ENCODE data around the gene NRTN. TPM values are rescaled to one million over a fixed set of nuclear protein-coding genes. Genes with fewer than 3 reads are reported as not detected.
"Not testable (repeated sequence)": the region's sequence is repeated elsewhere in the genome, so short reads cannot be mapped to it uniquely, and the experiment has no call there.

Gene NRTN
- total RNA-seq = not detected

- DNase-seq = peak; percentile 35
Observed at GRCh38 chr19:5804516-5805461, at the start of gene NRTN. Gene NRTN, plus strand, starts transcription at chr19:5805067. Its CDS starts 19,099 bp downstream, at chr19:5824166.

GRCh38 chr19:5762608-5763217 lies 42.2 kb upstream of the NRTN start:
- no peak for DNase-seq

- no peak for DNase-seq
Observed at GRCh38 chr19:5765220-5765619, 39.6 kb upstream of the NRTN start.

- DNase-seq = no peak
Observed at GRCh38 chr19:5767949-5768348, 36.9 kb upstream of the NRTN start.

- DNase-seq = no peak
Observed at GRCh38 chr19:5772416-5772815, 32.5 kb upstream of the NRTN start.

- no peak for DNase-seq
Observed at GRCh38 chr19:5773276-5773675, 31.6 kb upstream of the NRTN start.

- DNase-seq = no peak
Observed at GRCh38 chr19:5774921-5775320, 29.9 kb upstream of the NRTN start.

- no peak for DNase-seq
Observed at GRCh38 chr19:5775668-5776309, 29.1 kb upstream of the NRTN start.

GRCh38 chr19:5778402-5778801 lies 26.5 kb upstream of the NRTN start:
- no peak for DNase-seq

- not testable (repeated sequence) for DNase-seq
Observed at GRCh38 chr19:5780916-5781315, 24.0 kb upstream of the NRTN start.

GRCh38 chr19:5782322-5782721 lies 22.5 kb upstream of the NRTN start:
- no peak for DNase-seq

GRCh38 chr19:5782945-5783919 lies 21.6 kb upstream of the NRTN start:
- DNase-seq = no peak

- DNase-seq = no peak
Observed at GRCh38 chr19:5784581-5785147, 20.2 kb upstream of the NRTN start, which contains the start of gene PRR22. Gene PRR22, minus strand, starts transcription at chr19:5784746. Its CDS starts 86 bp downstream, at chr19:5784660.

- DNase-seq = no peak
Observed at GRCh38 chr19:5785423-5785822, 19.4 kb upstream of the NRTN start.

GRCh38 chr19:5786593-5787408 lies 18.1 kb upstream of the NRTN start:
- DNase-seq = no peak

GRCh38 chr19:5787409-5788182 lies 17.3 kb upstream of the NRTN start:
- no peak for DNase-seq

- DNase-seq = no peak
Observed at GRCh38 chr19:5788422-5788821, 16.4 kb upstream of the NRTN start.

GRCh38 chr19:5789351-5789761 lies 15.5 kb upstream of the NRTN start:
- no peak for DNase-seq

- no peak for DNase-seq
Observed at GRCh38 chr19:5789886-5790558, 14.8 kb upstream of the NRTN start.

Data from effector CD4-positive, alpha-beta T cell (primary cell).